Panc1 (cell line): ENCODE results near the gene CD96. TPM values are rescaled to one million over a fixed set of nuclear protein-coding genes. Genes with fewer than 3 reads are reported as not detected.

Experiments used
- ATAC-seq: fragments of 200-7000 bp; cut with Tn5 transposase; 2 replicates; pipeline ENCODE4 v1.9.1; 2020; ENCODE audit warnings: mild to moderate bottlenecking, moderate library complexity
- BruUV-seq: library from RNA; stranded (reverse); fragments of 400-500 nt; replicated peaks from 2 replicates; lab custom pipeline; 2021; lab: Mats Ljungman, UMichigan
- CTCF ChIA-PET: fragments of 300-600 bp; sonication (Branson Sonifier 250); formaldehyde crosslinking; loops from one replicate; lab custom pipeline; 2022; ENCODE audit warnings: antibody characterized with exemption; lab: Charles Lee
- POLR2A ChIA-PET: fragments of 300-600 bp; sonication (Branson Sonifier 250); formaldehyde crosslinking; loops from one replicate; lab custom pipeline; 2022; ENCODE audit warnings: antibody characterized with exemption; lab: Charles Lee
- DNase-seq: peaks from one replicate; pipeline ENCODE4 v3.0.0-alpha.2; 2010; ENCODE audit warnings: low read depth, low spot score
- H3K27ac ChIP-seq: 2 replicates; pipeline ENCODE4 v1.5.1; 2011; ENCODE audit warnings: mild to moderate bottlenecking, low read length, inconsistent platforms
- H3K27me3 ChIP-seq: fragments of 200-500 bp; sonication (Bioruptor generic); 2 replicates; pipeline ENCODE4 v1.6.0; 2014; ENCODE audit warnings: low read length, inconsistent platforms; ENCODE audit not compliant: control insufficient read depth, insufficient read depth
- H3K36me3 ChIP-seq: fragments of 200-500 bp; sonication (Bioruptor generic); 2 replicates; pipeline ENCODE4 v1.5.1; 2014; ENCODE audit warnings: inconsistent platforms, mild to moderate bottlenecking, low read length, moderate library complexity; ENCODE audit not compliant: control insufficient read depth, insufficient read depth
- H3K4me1 ChIP-seq: 2 replicates; pipeline ENCODE4 v1.5.1; 2011; ENCODE audit warnings: inconsistent platforms, mild to moderate bottlenecking, low read length, moderate library complexity; ENCODE audit not compliant: control insufficient read depth, insufficient read depth
- H3K4me3 ChIP-seq, 2 experiments: 2 replicates each; pipeline ENCODE4 v1.5.1; 2011 to 2012; ENCODE audit warnings: low read depth in 2 of 2, low read length in 2 of 2, mild to moderate bottlenecking in 2 of 2, inconsistent platforms in 1 of 2, moderate library complexity in 1 of 2
- H3K9me3 ChIP-seq: fragments of 200-500 bp; sonication (Bioruptor generic); 2 replicates; pipeline ENCODE4 v1.5.1; 2014; ENCODE audit warnings: low read depth, mild to moderate bottlenecking, inconsistent platforms, low read length, moderate library complexity; ENCODE audit not compliant: control insufficient read depth, insufficient read depth
- CTCF ChIP-seq: fragments of 450-650 bp; IDR thresholded peaks from 2 replicates; pipeline ENCODE4 v1.5.1; 2017; ENCODE audit warnings: mild to moderate bottlenecking
- POLR2AphosphoS5 ChIP-seq: IDR thresholded peaks from 2 replicates; pipeline ENCODE4 v1.6.1; 2012; ENCODE audit warnings: mild to moderate bottlenecking, low read depth, low read length, moderate library complexity
- REST ChIP-seq, 2 experiments: IDR thresholded peaks; 2 replicates each; pipeline ENCODE4 v1.6.1; 2011 to 2012; ENCODE audit warnings: low read depth in 2 of 2, control low read depth in 1 of 2, low read length in 1 of 2, mild to moderate bottlenecking in 1 of 2, moderate library complexity in 1 of 2; ENCODE audit not compliant: insufficient read depth in 1 of 2
- SIN3A ChIP-seq: IDR thresholded peaks from 2 replicates; pipeline ENCODE4 v1.6.1; 2012; ENCODE audit warnings: low read depth, mild to moderate bottlenecking, low read length, moderate library complexity, borderline replicate concordance; ENCODE audit not compliant: insufficient read depth
- TCF7L2 ChIP-seq: IDR thresholded peaks from 2 replicates; pipeline ENCODE4 v1.6.1; 2011; ENCODE audit warnings: mild to moderate bottlenecking, low read depth, low read length, inconsistent platforms
- in situ Hi-C: cut with HindIII; loops from 2 replicates; pipeline ENCODE4 v1.10.0; 2016; ENCODE audit warnings: low sequenced_read_pairs, low pct_unique_long_range_greater_than_20kb
- intact Hi-C: fragments of 100-400 bp; cut with micrococcal nuclease; formaldehyde crosslinking; loops from one replicate; pipeline ENCODE4 v1.10.0; 2022; ENCODE audit not compliant: unreplicated experiment
- total RNA-seq: library from RNA; stranded (reverse); gene quantifications from one replicate; pipeline ENCODE4 v1.2.1, GENCODE V29; 2021; ENCODE audit not compliant: unreplicated experiment

The CD96 gene
- total RNA-seq, 1 experiment from 2014 or later = not detected

GRCh38 chr3:111592143-111592542, 50.1 kb downstream of the CD96 start:
- Histone ChIP-seq H3K4me3 (no peak overlapping the region), H3K4me1 (no peaks in the 10 kb centered on the region), H3K27ac (no peak overlapping the region), H3K27me3 (no peaks in the 10 kb centered on the region), H3K36me3 (no peaks in the 10 kb centered on the region), H3K9me3 (no peaks in the 10 kb centered on the region)
- CTCF ChIA-PET = no interaction called here
- TF ChIP-seq SIN3A (no peak), POLR2AphosphoS5 (no peak), CTCF (no peak), REST (IDR thresholded peaks at IDR 0.05; ENCODE audit: insufficient read depth in 1 of 2, low read depth in 2 of 2, low read length in 1 of 2) (no peak), TCF7L2 (no peak)
- intact Hi-C loops = no loop called here
- no peak for DNase-seq
- no peak for ATAC-seq
- POLR2A ChIA-PET = no interaction called here
- BruUV-seq = no TSS peak
- in situ Hi-C loops = no loop called here

- POLR2A ChIA-PET = no interaction called here
- intact Hi-C loops (no loop called here), in situ Hi-C loops (no loop called here)
- H3K9me3 ChIP-seq = no peaks in the 10 kb centered on the region
- H3K4me1 ChIP-seq = no peaks in the 10 kb centered on the region
- no peak overlapping the region for H3K27ac ChIP-seq
- DNase-seq = no peak
- no TSS peak for BruUV-seq
- no peak for ATAC-seq
- no peaks in the 10 kb centered on the region for H3K27me3 ChIP-seq
- no peak overlapping the region for H3K4me3 ChIP-seq
- CTCF ChIA-PET = no interaction called here
- TF ChIP-seq CTCF = no peak
- no peak for TF ChIP-seq TCF7L2
- no peaks in the 10 kb centered on the region for H3K36me3 ChIP-seq
These were observed 50.9 kb downstream of the CD96 start for GRCh38 chr3:111592936-111593335.
